SK-N-SH treated with all-trans-retinoic acid at 6 μM for 48 hours (cell line): ENCODE data around the gene ROCK2.

ENCODE experiments used
- ATAC-seq: fragments of 200-7000 bp; cut with Tn5 transposase; 3 replicates; pipeline ENCODE4 v1.9.1; 2020; ENCODE audit warnings: mild to moderate bottlenecking, moderate library complexity
- ARNTL ChIP-seq: fragments of 450-650 bp; formaldehyde crosslinking; IDR thresholded peaks from 2 replicates; pipeline ENCODE4 v1.5.0; 2020; ENCODE audit warnings: low read depth, mild to moderate bottlenecking, moderate library complexity, borderline replicate concordance
- BACH2 ChIP-seq: fragments of 250-450 bp; sonication (Bioruptor Pico); IDR thresholded peaks from 2 replicates; pipeline ENCODE4 v1.9.0; 2021; ENCODE audit warnings: mild to moderate bottlenecking, borderline replicate concordance
- CREB5 ChIP-seq: fragments of 250-450 bp; sonication (Bioruptor Pico); IDR thresholded peaks from 2 replicates; pipeline ENCODE4 v1.5.1; 2020; ENCODE audit warnings: low read depth, mild to moderate bottlenecking, moderate library complexity
- CSDC2 ChIP-seq: fragments of 250-450 bp; sonication (Bioruptor Pico); IDR thresholded peaks from 2 replicates; pipeline ENCODE4 v1.5.0; 2020; ENCODE audit warnings: mild to moderate bottlenecking, moderate library complexity
- CSRNP3 ChIP-seq: fragments of 250-450 bp; sonication (Bioruptor Pico); IDR thresholded peaks from 2 replicates; pipeline ENCODE4 v1.5.1; 2021; ENCODE audit warnings: mild to moderate bottlenecking, moderate library complexity
- ESRRG ChIP-seq: fragments of 250-450 bp; sonication (Bioruptor Pico); IDR thresholded peaks from 2 replicates; pipeline ENCODE4 v1.6.1; 2021; ENCODE audit warnings: mild to moderate bottlenecking
- GLIS3 ChIP-seq: fragments of 250-450 bp; sonication (Bioruptor Pico); IDR thresholded peaks from 2 replicates; pipeline ENCODE4 v1.5.0; 2020; ENCODE audit warnings: mild to moderate bottlenecking, moderate library complexity
- ISL1 ChIP-seq: fragments of 250-450 bp; sonication (Bioruptor Pico); IDR thresholded peaks from 2 replicates; pipeline ENCODE4 v2.1.2; 2022; ENCODE audit warnings: mild to moderate bottlenecking, moderate library complexity
- OSR1 ChIP-seq: fragments of 250-450 bp; sonication (Bioruptor Pico); IDR thresholded peaks from 2 replicates; pipeline ENCODE4 v1.8.0; 2022; ENCODE audit warnings: moderate library complexity, mild to moderate bottlenecking, inconsistent platforms
- POU6F1 ChIP-seq: fragments of 250-450 bp; sonication (Bioruptor Pico); IDR thresholded peaks from 2 replicates; pipeline ENCODE4 v1.8.0; 2021; ENCODE audit warnings: low read depth, mild to moderate bottlenecking, moderate library complexity, borderline replicate concordance
- PPARA ChIP-seq: fragments of 250-450 bp; sonication (Bioruptor Pico); IDR thresholded peaks from 2 replicates; pipeline ENCODE4 v1.5.0; 2020; ENCODE audit warnings: mild to moderate bottlenecking, borderline replicate concordance
- RARB ChIP-seq: fragments of 250-450 bp; sonication (Bioruptor Pico); IDR thresholded peaks from 2 replicates; pipeline ENCODE4 v1.8.0; 2021; ENCODE audit warnings: mild to moderate bottlenecking, moderate library complexity
- SNAI2 ChIP-seq: fragments of 250-450 bp; sonication (Bioruptor Pico); IDR thresholded peaks from 2 replicates; pipeline ENCODE4 v1.5.0; 2020; ENCODE audit warnings: mild to moderate bottlenecking, moderate library complexity
- TCF4 ChIP-seq: fragments of 250-450 bp; sonication (Bioruptor Pico); IDR thresholded peaks from 2 replicates; pipeline ENCODE4 v1.8.0; 2021; ENCODE audit warnings: mild to moderate bottlenecking, moderate library complexity, borderline replicate concordance
- TOX ChIP-seq: fragments of 250-450 bp; sonication (Bioruptor Pico); IDR thresholded peaks from 2 replicates; pipeline ENCODE4 v1.8.0; 2021; ENCODE audit warnings: mild to moderate bottlenecking, moderate library complexity, borderline replicate concordance
- TSHZ2 ChIP-seq: fragments of 250-450 bp; sonication (Bioruptor Pico); IDR thresholded peaks from 2 replicates; pipeline ENCODE4 v1.5.0; 2020; ENCODE audit warnings: mild to moderate bottlenecking, moderate library complexity
- ZC3H10 ChIP-seq: fragments of 250-450 bp; sonication (Bioruptor Pico); IDR thresholded peaks from 2 replicates; pipeline ENCODE4 v1.5.1; 2021; ENCODE audit warnings: mild to moderate bottlenecking, moderate library complexity
- ZFP3 ChIP-seq: fragments of 250-450 bp; sonication (Bioruptor Pico); IDR thresholded peaks from 2 replicates; pipeline ENCODE4 v1.5.0; 2020; ENCODE audit warnings: mild to moderate bottlenecking, moderate library complexity
- ZFP30 ChIP-seq: fragments of 450-650 bp; formaldehyde crosslinking; IDR thresholded peaks from 2 replicates; pipeline ENCODE4 v1.5.0; 2022; ENCODE audit warnings: mild to moderate bottlenecking, moderate library complexity
- ZNF565 ChIP-seq: fragments of 450-650 bp; formaldehyde crosslinking; conservative IDR thresholded peaks from 2 replicates; pipeline ENCODE4 v1.5.0; 2020; ENCODE audit warnings: low read depth, mild to moderate bottlenecking, moderate library complexity
- ZNF70 ChIP-seq: fragments of 450-650 bp; formaldehyde crosslinking; IDR thresholded peaks from 2 replicates; pipeline ENCODE4 v1.5.0; 2020; ENCODE audit warnings: mild to moderate bottlenecking, moderate library complexity
- ZNF8 ChIP-seq: fragments of 450-650 bp; formaldehyde crosslinking; IDR thresholded peaks from 2 replicates; pipeline ENCODE4 v1.5.0; 2020; ENCODE audit warnings: mild to moderate bottlenecking, moderate library complexity

Gene ROCK2

GRCh38 chr2:11315074-11315705 lies 29.2 kb downstream of the ROCK2 start (continued):
- TF ChIP-seq CREB5 (CRISPR knock-in tag), result no peak
- no peak for TF ChIP-seq ARNTL (CRISPR knock-in tag)
- no peak for TF ChIP-seq OSR1 (CRISPR knock-in tag)
- no peak for TF ChIP-seq SNAI2
- TF ChIP-seq ZNF70, result no peak
- TF ChIP-seq PPARA, result no peak
- TF ChIP-seq TOX (CRISPR knock-in tag), result no peak
- no peak for TF ChIP-seq GLIS3 (CRISPR knock-in tag)

- ATAC-seq, result no peak
- TF ChIP-seq OSR1 (CRISPR knock-in tag) (no peak), PPARA (no peak), ZFP30 (CRISPR knock-in tag) (no peak), POU6F1 (CRISPR knock-in tag) (no peak), ZNF8 (no peak), ZNF565 (CRISPR knock-in tag) (no peak), CSDC2 (no peak)
Measured at GRCh38 chr2:11314487-11314886, 29.9 kb downstream of the ROCK2 start.

GRCh38 chr2:11312770-11313471 lies 31.5 kb downstream of the ROCK2 start:
- ATAC-seq, result no peak
- TF ChIP-seq CSDC2, result no peak
- TF ChIP-seq POU6F1 (CRISPR knock-in tag), result no peak
- TF ChIP-seq BACH2 (CRISPR knock-in tag), result no peak
- no peak for TF ChIP-seq OSR1 (CRISPR knock-in tag)
- TF ChIP-seq ESRRG (CRISPR knock-in tag), result no peak
- TF ChIP-seq ZFP3 (CRISPR knock-in tag), result no peak
- TF ChIP-seq TOX (CRISPR knock-in tag), result no peak
- TF ChIP-seq RARB (CRISPR knock-in tag), result no peak
- TF ChIP-seq ISL1 (CRISPR knock-in tag), result no peak
- TF ChIP-seq ZFP30 (CRISPR knock-in tag), result no peak
- no peak for TF ChIP-seq ZNF8
- TF ChIP-seq PPARA, result no peak
- TF ChIP-seq ZC3H10 (CRISPR knock-in tag), result no peak
- TF ChIP-seq ZNF565 (CRISPR knock-in tag), result no peak
- no peak for TF ChIP-seq CSRNP3
- TF ChIP-seq TCF4 (CRISPR knock-in tag), result no peak
- TF ChIP-seq GLIS3 (CRISPR knock-in tag), result no peak
- TF ChIP-seq CREB5 (CRISPR knock-in tag), result no peak
- no peak for TF ChIP-seq TSHZ2 (CRISPR knock-in tag)
- TF ChIP-seq, all 23 proteins: peak for 0
